Measurements from ENCODE around the gene KLHL35.

DNA sequence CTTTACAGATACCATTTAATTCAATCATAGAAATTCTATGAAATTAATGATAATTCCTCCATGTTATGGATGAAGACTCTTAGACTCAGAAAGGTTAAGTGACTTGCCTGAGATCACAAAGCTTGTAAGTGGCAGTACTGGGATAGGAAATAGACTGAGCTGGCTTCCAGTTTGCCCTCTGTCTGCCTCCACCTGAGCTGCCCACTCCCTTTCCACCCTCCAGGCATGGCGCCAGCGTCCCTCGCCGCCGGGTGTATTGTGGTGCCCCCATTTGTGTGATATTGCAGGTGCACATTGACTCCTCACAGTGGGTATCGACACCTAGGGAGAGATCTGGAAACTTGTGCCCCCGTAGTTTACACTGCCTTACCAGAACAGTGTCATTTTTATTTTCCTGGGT, 43.1 kb downstream of the KLHL35 start:
- TF ChIP-seq TAF1 (IDR thresholded peaks at IDR 0.05; ENCODE audit: borderline replicate concordance, insufficient read depth, low read length) (no peak), POLR2AphosphoS5 (IDR thresholded peaks at IDR 0.05; ENCODE audit: low read depth, low read length) (no peak), SIN3A (IDR thresholded peaks at IDR 0.05; ENCODE audit: borderline replicate concordance, insufficient read depth, low read length) (no peak), FOXP2 (optimal IDR thresholded peaks at IDR 0.05; ENCODE audit: borderline replicate concordance, extremely low read depth, extremely low read length, insufficient read depth) (no peak)
- TF ChIP-seq, protein P1, sequence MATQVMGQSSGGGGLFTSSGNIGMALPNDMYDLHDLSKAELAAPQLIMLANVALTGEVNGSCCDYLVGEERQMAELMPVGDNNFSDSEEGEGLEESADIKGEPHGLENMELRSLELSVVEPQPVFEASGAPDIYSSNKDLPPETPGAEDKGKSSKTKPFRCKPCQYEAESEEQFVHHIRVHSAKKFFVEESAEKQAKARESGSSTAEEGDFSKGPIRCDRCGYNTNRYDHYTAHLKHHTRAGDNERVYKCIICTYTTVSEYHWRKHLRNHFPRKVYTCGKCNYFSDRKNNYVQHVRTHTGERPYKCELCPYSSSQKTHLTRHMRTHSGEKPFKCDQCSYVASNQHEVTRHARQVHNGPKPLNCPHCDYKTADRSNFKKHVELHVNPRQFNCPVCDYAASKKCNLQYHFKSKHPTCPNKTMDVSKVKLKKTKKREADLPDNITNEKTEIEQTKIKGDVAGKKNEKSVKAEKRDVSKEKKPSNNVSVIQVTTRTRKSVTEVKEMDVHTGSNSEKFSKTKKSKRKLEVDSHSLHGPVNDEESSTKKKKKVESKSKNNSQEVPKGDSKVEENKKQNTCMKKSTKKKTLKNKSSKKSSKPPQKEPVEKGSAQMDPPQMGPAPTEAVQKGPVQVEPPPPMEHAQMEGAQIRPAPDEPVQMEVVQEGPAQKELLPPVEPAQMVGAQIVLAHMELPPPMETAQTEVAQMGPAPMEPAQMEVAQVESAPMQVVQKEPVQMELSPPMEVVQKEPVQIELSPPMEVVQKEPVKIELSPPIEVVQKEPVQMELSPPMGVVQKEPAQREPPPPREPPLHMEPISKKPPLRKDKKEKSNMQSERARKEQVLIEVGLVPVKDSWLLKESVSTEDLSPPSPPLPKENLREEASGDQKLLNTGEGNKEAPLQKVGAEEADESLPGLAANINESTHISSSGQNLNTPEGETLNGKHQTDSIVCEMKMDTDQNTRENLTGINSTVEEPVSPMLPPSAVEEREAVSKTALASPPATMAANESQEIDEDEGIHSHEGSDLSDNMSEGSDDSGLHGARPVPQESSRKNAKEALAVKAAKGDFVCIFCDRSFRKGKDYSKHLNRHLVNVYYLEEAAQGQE (IDR thresholded peaks at IDR 0.05; ENCODE audit: insufficient read depth in 1 of 2, low read depth in 2 of 2, low read length in 2 of 2) = no peak

All from PFSK-1 (cell line).